ENCODE measurements around the gene GRIA1.
"Not testable (repeated sequence)": the region's sequence is repeated elsewhere in the genome, so short reads cannot be mapped to it uniquely, and the experiment has no call there.

The GRIA1 gene

GRCh38 chr5:153835891-153836515 lies 345.5 kb downstream of the GRIA1 start:
- DNase-seq (ENCODE audit: low spot score), result no peak

GRCh38 chr5:153849303-153850113 lies 359.0 kb downstream of the GRIA1 start:
- not testable (repeated sequence) for DNase-seq (ENCODE audit: low spot score)

GRCh38 chr5:153860195-153860886 lies 369.9 kb downstream of the GRIA1 start:
- no peak for DNase-seq (ENCODE audit: low spot score)

- not testable (repeated sequence) for DNase-seq (ENCODE audit: low spot score)
Observed at GRCh38 chr5:153862906-153863305, 372.4 kb downstream of the GRIA1 start.
